B cell (primary cell): ENCODE data around the gene PCK1. TPM values are rescaled to one million over a fixed set of nuclear protein-coding genes. Genes with fewer than 3 reads are reported as not detected.

Experiments used
- ATAC-seq: fragments of 200-7000 bp; cut with Tn5 transposase; one replicate; pipeline ENCODE4 v1.10.0; 2021; ENCODE audit warnings: low read depth, mild to moderate bottlenecking, moderate number of reproducible peaks, moderate library complexity
- CTCF ChIA-PET: fragments of 350-600 bp; sonication (Branson Sonifier 250); formaldehyde crosslinking; loops from one replicate; lab custom pipeline; 2021; ENCODE audit warnings: antibody characterized with exemption, inconsistent platforms; lab: Charles Lee
- POLR2A ChIA-PET: fragments of 350-600 bp; sonication (Branson Sonifier 250); formaldehyde crosslinking; loops from one replicate; lab custom pipeline; 2021; ENCODE audit warnings: antibody characterized with exemption; lab: Charles Lee
- DNase-seq: peaks from one replicate; pipeline ENCODE4 v3.0.0; 2013
- H2AFZ ChIP-seq: 2 replicates; pipeline ENCODE4 v1.6.1; 2012; ENCODE audit warnings: mild to moderate bottlenecking, low read depth, low read length; ENCODE audit not compliant: insufficient read depth, poor library complexity, severe bottlenecking
- H3K27ac ChIP-seq, 2 donors: 1 replicate in 1 of 2; 2 replicates in 1 of 2; pipeline ENCODE4 v1.5.1; 2012 to 2013; ENCODE audit warnings: low read length in 2 of 2, mild to moderate bottlenecking in 2 of 2, moderate library complexity in 1 of 2
- H3K27me3 ChIP-seq, 4 experiments: fragments of 200-600 bp in 1 of 4; sonication (generic) in 1 of 4; replicated peaks in 1 of 4; 1 replicate in 2 of 4; 2 replicates in 2 of 4; pipeline versions ENCODE4 v1.6.1 to v1.7.0; 2013 to 2016; ENCODE audit warnings: low read length in 3 of 4, mild to moderate bottlenecking in 2 of 4, mixed read lengths in 1 of 4, moderate library complexity in 1 of 4; ENCODE audit not compliant: insufficient read depth in 4 of 4, control insufficient read depth in 3 of 4; ENCODE audit errors: control extremely low read depth in 1 of 4
- H3K36me3 ChIP-seq, 2 experiments: replicated peaks in 1 of 2; 1 replicate in 1 of 2; 2 replicates in 1 of 2; pipeline versions ENCODE4 v1.6.1 to v1.7.1; 2013; ENCODE audit warnings: low read length in 1 of 2; ENCODE audit not compliant: insufficient read depth in 2 of 2, control insufficient read depth in 1 of 2; ENCODE audit errors: control extremely low read depth in 1 of 2, extremely low read depth in 1 of 2
- H3K4me1 ChIP-seq, 2 donors: fragments of 200-600 bp in 1 of 2; sonication (generic) in 1 of 2; 1 replicate in 1 of 2; 2 replicates in 1 of 2; pipeline versions ENCODE4 v1.5.1 to v1.6.1; 2013 to 2017; ENCODE audit warnings: low read length in 2 of 2; ENCODE audit not compliant: control insufficient read depth in 2 of 2, insufficient read depth in 2 of 2
- H3K4me2 ChIP-seq: replicated peaks from 2 replicates; pipeline ENCODE3; 2012; ENCODE audit warnings: mild to moderate bottlenecking, low read depth, low read length; ENCODE audit not compliant: poor library complexity, severe bottlenecking
- H3K4me3 ChIP-seq, 5 experiments: fragments of 200-600 bp in 1 of 5; sonication (generic) in 1 of 5; 1 replicate in 3 of 5; 2 replicates in 2 of 5; pipeline versions ENCODE4 v1.5.1 to v1.7.0; 2011 to 2016; ENCODE audit warnings: low read length in 4 of 5, mild to moderate bottlenecking in 4 of 5, low read depth in 2 of 5, control low read depth in 1 of 5, moderate library complexity in 1 of 5; ENCODE audit not compliant: insufficient read depth in 1 of 5; ENCODE audit errors: control extremely low read depth in 1 of 5, extremely low read depth in 1 of 5
- H3K79me2 ChIP-seq: fragments of 200-600 bp; sonication (generic); one replicate; pipeline ENCODE4 v1.6.0; 2016; ENCODE audit warnings: low read length; ENCODE audit not compliant: control insufficient read depth, insufficient read depth
- H3K9ac ChIP-seq: fragments of 200-600 bp; sonication (generic); 2 replicates; pipeline ENCODE4 v1.6.1; 2017; ENCODE audit warnings: mild to moderate bottlenecking, low read length, moderate library complexity
- H3K9me3 ChIP-seq, 3 donors: one replicate each; pipeline versions ENCODE4 v1.6.1 to v1.7.1; 2013; ENCODE audit warnings: low read length in 2 of 3; ENCODE audit not compliant: control insufficient read depth in 2 of 3, insufficient read depth in 1 of 3; ENCODE audit errors: control extremely low read depth in 1 of 3
- H4K20me1 ChIP-seq: 2 replicates; pipeline ENCODE4 v1.6.0; 2012; ENCODE audit warnings: mild to moderate bottlenecking, low read length; ENCODE audit not compliant: insufficient read depth, control insufficient read depth, poor library complexity, severe bottlenecking
- H3K27ac Mint-ChIP-seq: one replicate; pipeline ENCODE4 v1.8.0; 2021; ENCODE audit warnings: mixed read lengths
- H3K27me3 Mint-ChIP-seq: one replicate; pipeline ENCODE4 v1.8.0; 2021; ENCODE audit warnings: mixed read lengths
- H3K4me1 Mint-ChIP-seq: one replicate; pipeline ENCODE4 v1.8.0; 2021; ENCODE audit warnings: mixed read lengths
- H3K4me3 Mint-ChIP-seq: one replicate; pipeline ENCODE4 v1.8.0; 2021; ENCODE audit warnings: mixed read lengths
- H3K9me3 Mint-ChIP-seq: one replicate; pipeline ENCODE4 v1.8.0; 2022; ENCODE audit warnings: mixed read lengths; ENCODE audit not compliant: insufficient read depth
- EZH2 ChIP-seq: IDR thresholded peaks from 2 replicates; pipeline ENCODE4 v1.6.1; 2012; ENCODE audit warnings: borderline replicate concordance, low read depth, mild to moderate bottlenecking, moderate library complexity, low read length; ENCODE audit not compliant: insufficient read depth, poor library complexity, severe bottlenecking
- WGBS: methylation state at CpG from one replicate; pipeline ENCODE4 v1.1.5; 2013; ENCODE audit warnings: missing lambda C conversion rate; ENCODE audit not compliant: insufficient coverage; 5-methylcytosine and 5-hydroxymethylcytosine counted together
- intact Hi-C: fragments of 100-400 bp; cut with micrococcal nuclease; formaldehyde crosslinking; loops from one replicate; pipeline ENCODE4 v1.10.0; 2022
- polyA plus RNA-seq: library from polyadenylated mRNA; depleted of rRNA; stranded (reverse); fragments of >200 nt; gene quantifications from 2 replicates; pipeline ENCODE4 v1.2.3, GENCODE V29; 2012
- total RNA-seq, 2 donors: library from RNA; stranded (reverse); fragments of 120-200 nt in 1 of 2; gene quantifications; 1 replicate in 1 of 2; 2 replicates in 1 of 2; pipeline versions ENCODE4 v1.2.3 to v1.2.4, GENCODE V29; 2013 to 2022
- TF ChIP-seq, protein P1 (sequence below): fragments of 200-600 bp; IDR thresholded peaks from one replicate; pipeline ENCODE4 v1.8.0; 2022; ENCODE audit warnings: antibody characterized with exemption, mild to moderate bottlenecking

PCK1 gene
- total and polyA plus RNA-seq, 2 donors (not counting 1 experiment from before 2014, with no cell fraction given), result not detected

- H3K27me3 ChIP-seq, result no peaks in the 10 kb centered on the region
These were observed 54.5 kb downstream of the PCK1 start for GRCh38 chr20:57615445-57615811.

More at GRCh38 chr20:57615445-57615811, 54.5 kb downstream of the PCK1 start:
- Histone ChIP-seq H3K27ac (no peak overlapping the region), H4K20me1 (peaks cover 20% of the 10 kb centered on the region), H3K9ac (no peak overlapping the region), H3K4me2 (no peak overlapping the region), H3K79me2 (peaks cover 32% of the 10 kb centered on the region), H3K36me3 (peaks cover 0 to 64% of the 10 kb centered on the region in 2 experiments), H3K4me3 (no peak overlapping the region), H3K9me3 (no peaks in the 10 kb centered on the region), H2AFZ (no peak overlapping the region), H3K4me1 (peaks cover 29 to 36% of the 10 kb centered on the region in 2 donors)
- peaks cover 41% of the 10 kb centered on the region for H3K4me1 Mint-ChIP-seq
- intact Hi-C loops, result loop anchor here (5.0 to 10.0 kb wide), 2 partner anchors 1279 to 1392 kb away; partner anchors contain the start of gene CTSZ
- ChIA-PET POLR2A (interaction anchor here (1.6 kb wide), 1 partner anchor 14 kb away, joined by 3 read pairs; no protein-coding TSS in a partner anchor), CTCF (interaction anchor here (0.9 to 11.0 kb wide), 3 partner anchors 16 to 65 kb away, joined by 3 to 131 read pairs (median 3); no protein-coding TSS in a partner anchor)
- no peaks in the 10 kb centered on the region for H3K27me3 Mint-ChIP-seq
- H3K27ac Mint-ChIP-seq, result no peak overlapping the region
- WGBS, result 92% methylated on average over 7 of the region's 8 CpGs
- TF ChIP-seq, protein P1, sequence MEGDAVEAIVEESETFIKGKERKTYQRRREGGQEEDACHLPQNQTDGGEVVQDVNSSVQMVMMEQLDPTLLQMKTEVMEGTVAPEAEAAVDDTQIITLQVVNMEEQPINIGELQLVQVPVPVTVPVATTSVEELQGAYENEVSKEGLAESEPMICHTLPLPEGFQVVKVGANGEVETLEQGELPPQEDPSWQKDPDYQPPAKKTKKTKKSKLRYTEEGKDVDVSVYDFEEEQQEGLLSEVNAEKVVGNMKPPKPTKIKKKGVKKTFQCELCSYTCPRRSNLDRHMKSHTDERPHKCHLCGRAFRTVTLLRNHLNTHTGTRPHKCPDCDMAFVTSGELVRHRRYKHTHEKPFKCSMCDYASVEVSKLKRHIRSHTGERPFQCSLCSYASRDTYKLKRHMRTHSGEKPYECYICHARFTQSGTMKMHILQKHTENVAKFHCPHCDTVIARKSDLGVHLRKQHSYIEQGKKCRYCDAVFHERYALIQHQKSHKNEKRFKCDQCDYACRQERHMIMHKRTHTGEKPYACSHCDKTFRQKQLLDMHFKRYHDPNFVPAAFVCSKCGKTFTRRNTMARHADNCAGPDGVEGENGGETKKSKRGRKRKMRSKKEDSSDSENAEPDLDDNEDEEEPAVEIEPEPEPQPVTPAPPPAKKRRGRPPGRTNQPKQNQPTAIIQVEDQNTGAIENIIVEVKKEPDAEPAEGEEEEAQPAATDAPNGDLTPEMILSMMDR, result no peak
- TF ChIP-seq EZH2, result no peak
- no peaks in the 10 kb centered on the region for H3K9me3 Mint-ChIP-seq
- ATAC-seq (no peak), DNase-seq (no peak)
- no peak overlapping the region for H3K4me3 Mint-ChIP-seq
